ENCODE data around the gene TMEM154.

- TF ChIP-seq CTCF (IDR thresholded peaks at IDR 0.05) (no peak), POLR2A (IDR thresholded peaks at IDR 0.05) (no peak), POLR2AphosphoS5 (IDR thresholded peaks at IDR 0.05) (no peak), EP300 (IDR thresholded peaks at IDR 0.05) (no peak)
Measured at GRCh38 chr4:152599636-152600035, 80.2 kb downstream of the TMEM154 start.
